Loucy (cell line): ENCODE measurements around the gene MMP27.

Experiments used
- H2AFZ ChIP-seq: fragments of 200-600 bp; sonication (generic); 2 replicates; pipeline ENCODE4 v1.6.0; 2016; ENCODE audit warnings: antibody characterized with exemption, mild to moderate bottlenecking, low read length, moderate library complexity
- H3F3A ChIP-seq: fragments of 200-600 bp; 2 replicates; pipeline ENCODE4 v1.6.0; 2016; ENCODE audit warnings: antibody characterized with exemption, low read depth, mild to moderate bottlenecking
- H3K27me3 ChIP-seq: fragments of 200-600 bp; sonication (generic); 2 replicates; pipeline ENCODE4 v1.6.1; 2014; ENCODE audit warnings: low read length, mild to moderate bottlenecking; ENCODE audit not compliant: insufficient read depth, poor library complexity, severe bottlenecking
- H3K36me3 ChIP-seq: fragments of 200-600 bp; sonication (generic); 2 replicates; pipeline ENCODE4 v1.6.1; 2016; ENCODE audit warnings: low read length; ENCODE audit not compliant: insufficient read depth
- H3K4me1 ChIP-seq: fragments of 200-600 bp; sonication (generic); 2 replicates; pipeline ENCODE4 v1.5.1; 2014; ENCODE audit warnings: low read length, mild to moderate bottlenecking; ENCODE audit not compliant: insufficient read depth, poor library complexity, severe bottlenecking
- H3K4me2 ChIP-seq: fragments of 200-600 bp; sonication (generic); 2 replicates; pipeline ENCODE4 v1.6.0; 2014; ENCODE audit warnings: antibody characterized with exemption, low read length, low read depth, mild to moderate bottlenecking; ENCODE audit not compliant: poor library complexity, severe bottlenecking
- H3K4me3 ChIP-seq: fragments of 200-600 bp; sonication (generic); 2 replicates; pipeline ENCODE4 v1.5.1; 2014; ENCODE audit warnings: low read length, mild to moderate bottlenecking, mixed read lengths; ENCODE audit not compliant: poor library complexity, severe bottlenecking
- H3K79me2 ChIP-seq: fragments of 200-600 bp; sonication (generic); 2 replicates; pipeline ENCODE4 v1.6.1; 2014; ENCODE audit warnings: low read length; ENCODE audit not compliant: insufficient read depth
- H3K9ac ChIP-seq: fragments of 200-600 bp; sonication (generic); 2 replicates; pipeline ENCODE4 v1.6.0; 2014; ENCODE audit warnings: mild to moderate bottlenecking, low read depth, low read length, moderate library complexity; ENCODE audit not compliant: poor library complexity, severe bottlenecking
- H3K9me2 ChIP-seq: fragments of 200-600 bp; sonication (generic); replicated peaks from 2 replicates; pipeline ENCODE4 v1.6.1; 2016; ENCODE audit warnings: low read depth, low read length, mixed read lengths
- H3K9me3 ChIP-seq: fragments of 200-600 bp; sonication (generic); 2 replicates; pipeline ENCODE4 v1.6.1; 2014; ENCODE audit warnings: mild to moderate bottlenecking, antibody characterized with exemption, low read length, low read depth; ENCODE audit not compliant: insufficient read depth
- H4K20me1 ChIP-seq: fragments of 200-600 bp; sonication (generic); 2 replicates; pipeline ENCODE4 v1.6.0; 2014; ENCODE audit warnings: antibody characterized with exemption, low read length, mild to moderate bottlenecking; ENCODE audit not compliant: insufficient read depth, poor library complexity, severe bottlenecking
- CTCF ChIP-seq: fragments of 200-600 bp; sonication (generic); conservative IDR thresholded peaks from 2 replicates; pipeline ENCODE4 v1.5.1; 2014; ENCODE audit warnings: mild to moderate bottlenecking, antibody characterized with exemption, low read length
- EZH2phosphoT487 ChIP-seq: fragments of 200-600 bp; IDR thresholded peaks from 2 replicates; pipeline ENCODE4 v1.6.1; 2018; ENCODE audit warnings: antibody characterized with exemption, mild to moderate bottlenecking, moderate library complexity, borderline replicate concordance

The MMP27 gene

GRCh38 chr11:102685754-102686153, 19.8 kb downstream of the MMP27 start:
- Histone ChIP-seq H3K4me3 (no peak overlapping the region), H3K27me3 (peaks cover 6% of the 10 kb centered on the region), H3F3A (no peaks in the 10 kb centered on the region), H4K20me1 (no peaks in the 10 kb centered on the region), H3K9me2 (no peaks in the 10 kb centered on the region), H3K9me3 (no peaks in the 10 kb centered on the region), H3K4me2 (no peak overlapping the region), H3K36me3 (no peaks in the 10 kb centered on the region), H2AFZ (no peak overlapping the region; the same call in 1 of the 2 replicates), H3K9ac (no peak overlapping the region), H3K4me1 (no peaks in the 10 kb centered on the region), H3K79me2 (no peaks in the 10 kb centered on the region)
- no peak for TF ChIP-seq CTCF
- no peak for TF ChIP-seq EZH2phosphoT487

GRCh38 chr11:102685338-102685737, 20.2 kb downstream of the MMP27 start:
- TF ChIP-seq CTCF, result no peak
- TF ChIP-seq EZH2phosphoT487, result no peak
- H3K9me2 ChIP-seq, result no peaks in the 10 kb centered on the region

GRCh38 chr11:102683277-102683676, 22.3 kb downstream of the MMP27 start:
- no peaks in the 10 kb centered on the region for H3K4me1 ChIP-seq
- H3K79me2 ChIP-seq, result no peaks in the 10 kb centered on the region
- H4K20me1 ChIP-seq, result no peaks in the 10 kb centered on the region
- H3K9me3 ChIP-seq, result no peaks in the 10 kb centered on the region
- no peaks in the 10 kb centered on the region for H3K36me3 ChIP-seq
- H3K4me2 ChIP-seq, result no peak overlapping the region
- H3K4me3 ChIP-seq, result no peak overlapping the region
- no peak overlapping the region for H2AFZ ChIP-seq
- peaks cover 6% of the 10 kb centered on the region for H3K27me3 ChIP-seq
- H3K9me2 ChIP-seq, result no peaks in the 10 kb centered on the region
- no peaks in the 10 kb centered on the region for H3F3A ChIP-seq
- H3K9ac ChIP-seq, result no peak overlapping the region
- TF ChIP-seq EZH2phosphoT487, result no peak
- TF ChIP-seq CTCF, result no peak

More at GRCh38 chr11:102685338-102685737, 20.2 kb downstream of the MMP27 start:
- no peaks in the 10 kb centered on the region for H3K4me1 ChIP-seq
- no peaks in the 10 kb centered on the region for H3K79me2 ChIP-seq
- H3K9me3 ChIP-seq, result no peaks in the 10 kb centered on the region
- H3K4me2 ChIP-seq, result no peak overlapping the region
- peaks cover 6% of the 10 kb centered on the region for H3K27me3 ChIP-seq
- no peaks in the 10 kb centered on the region for H4K20me1 ChIP-seq
- no peak overlapping the region for H2AFZ ChIP-seq
- no peak overlapping the region for H3K4me3 ChIP-seq
- H3K9ac ChIP-seq, result no peak overlapping the region
- H3K36me3 ChIP-seq, result no peaks in the 10 kb centered on the region
- no peaks in the 10 kb centered on the region for H3F3A ChIP-seq
